Astrocyte of the hippocampus (primary cell): ENCODE measurements around the gene DENND6A.
"Not testable (repeated sequence)": the region's sequence is repeated elsewhere in the genome, so short reads cannot be mapped to it uniquely, and the experiment has no call there.

ENCODE experiments used
- DNase-seq: peaks from one replicate; pipeline ENCODE4 v3.0.0; 2011; ENCODE audit warnings: low read depth, low spot score

Gene DENND6A

GRCh38 chr3:57637391-57637790 lies 55.5 kb downstream of the DENND6A start:
- DNase-seq = no peak

- DNase-seq = not testable (repeated sequence)
Measured at GRCh38 chr3:57634259-57634658, 58.6 kb downstream of the DENND6A start.

GRCh38 chr3:57627976-57628375 lies 64.9 kb downstream of the DENND6A start:
- DNase-seq = peak; percentile 78

- no peak for DNase-seq
Measured at GRCh38 chr3:57624801-57625200, 68.1 kb downstream of the DENND6A start.

- DNase-seq = no peak
Measured at GRCh38 chr3:57622362-57622761, 70.5 kb downstream of the DENND6A start.

- DNase-seq = no peak
Measured at GRCh38 chr3:57617739-57618138, 75.1 kb downstream of the DENND6A start.

- no peak for DNase-seq
Measured at GRCh38 chr3:57616233-57616632, 76.6 kb downstream of the DENND6A start.

GRCh38 chr3:57611870-57612269 lies 81.0 kb downstream of the DENND6A start:
- not testable (repeated sequence) for DNase-seq

- DNase-seq = no peak
Measured at GRCh38 chr3:57605683-57606082, 87.2 kb downstream of the DENND6A start.

- no peak for DNase-seq
Measured at GRCh38 chr3:57604971-57605370, 87.9 kb downstream of the DENND6A start.

GRCh38 chr3:57600195-57600594 lies 92.7 kb downstream of the DENND6A start:
- no peak for DNase-seq

GRCh38 chr3:57598765-57599360 lies 94.0 kb downstream of the DENND6A start:
- DNase-seq = no peak

- DNase-seq = peak; percentile 100
Measured at GRCh38 chr3:57597127-57597923, 95.6 kb downstream of the DENND6A start, which contains the start of gene ARF4. Gene ARF4, minus strand, starts transcription at chr3:57597344. Its CDS starts 204 bp downstream, at chr3:57597140.

- DNase-seq = peak; percentile 96
Measured at GRCh38 chr3:57596495-57597126, 96.3 kb downstream of the DENND6A start.

GRCh38 chr3:57594576-57594975 lies 98.3 kb downstream of the DENND6A start:
- no peak for DNase-seq

- no peak for DNase-seq
Measured at GRCh38 chr3:57594144-57594543, 98.7 kb downstream of the DENND6A start.

GRCh38 chr3:57592306-57592705 lies 100.6 kb downstream of the DENND6A start:
- no peak for DNase-seq

- DNase-seq = no peak
Measured at GRCh38 chr3:57587905-57588304, 105.0 kb downstream of the DENND6A start.

GRCh38 chr3:57586778-57587177 lies 106.1 kb downstream of the DENND6A start:
- no peak for DNase-seq

- no peak for DNase-seq
Measured at GRCh38 chr3:57583544-57583943, 109.3 kb downstream of the DENND6A start.

GRCh38 chr3:57582474-57583168 lies 110.3 kb downstream of the DENND6A start:
- no peak for DNase-seq

GRCh38 chr3:57577801-57578200 lies 115.1 kb downstream of the DENND6A start:
- no peak for DNase-seq
